Right atrium auricular region (tissue), 2 donors: ENCODE results near the gene SAMD1. TPM values are rescaled to one million over a fixed set of nuclear protein-coding genes. Genes with fewer than 3 reads are reported as not detected.

Experiments
- DNase-seq: peaks from one replicate; pipeline ENCODE4 v3.0.0-alpha.2; 2019; ENCODE audit warnings: low spot score
- H3K27ac ChIP-seq, 2 donors: fragments of 200-600 bp; sonication (generic); 1 replicate in 1 of 2; 2 replicates in 1 of 2; pipeline ENCODE4 v1.5.1; 2016 to 2019
- H3K27me3 ChIP-seq, 2 donors: fragments of 200-600 bp; sonication (generic); one replicate each; pipeline versions ENCODE4 v1.5.1 to v1.6.0; 2017 to 2019
- H3K36me3 ChIP-seq: fragments of 200-600 bp; sonication (generic); one replicate; pipeline ENCODE4 v1.5.1; 2016
- H3K4me1 ChIP-seq, 2 donors: fragments of 200-600 bp; sonication (generic); one replicate each; pipeline versions ENCODE4 v1.5.1 to v1.6.0; 2017 to 2019
- H3K4me3 ChIP-seq, 2 donors: fragments of 200-600 bp; sonication (generic); 1 replicate in 1 of 2; 2 replicates in 1 of 2; pipeline ENCODE4 v1.5.1; 2017 to 2019; ENCODE audit warnings: mild to moderate bottlenecking in 1 of 2, moderate library complexity in 1 of 2
- H3K9me3 ChIP-seq, 2 donors: fragments of 200-600 bp; sonication (generic); one replicate each; pipeline ENCODE4 v1.5.1; 2019
- total RNA-seq, 2 donors: library from RNA; depleted of rRNA; stranded (reverse); fragments of >200 nt; gene quantifications; one replicate each; pipeline ENCODE4 v1.1.0, GENCODE V29; 2016
- TF ChIP-seq, protein P1 (sequence below), 2 donors: fragments of 200-600 bp; sonication (generic); IDR thresholded peaks; one replicate each; pipeline ENCODE4 v1.5.1; 2019; ENCODE audit warnings: antibody characterized with exemption in 2 of 2

Gene SAMD1
- total RNA-seq, 2 donors from 2014 or later: 20.2 to 38.2 TPM

- H3K4me3 ChIP-seq: no peak overlapping the region
- no peaks in the 10 kb centered on the region for H3K27me3 ChIP-seq
- peaks cover 0 to 15% of the 10 kb centered on the region in 2 donors for H3K4me1 ChIP-seq
- H3K27ac ChIP-seq: no peak overlapping the region
- TF ChIP-seq, protein P1, sequence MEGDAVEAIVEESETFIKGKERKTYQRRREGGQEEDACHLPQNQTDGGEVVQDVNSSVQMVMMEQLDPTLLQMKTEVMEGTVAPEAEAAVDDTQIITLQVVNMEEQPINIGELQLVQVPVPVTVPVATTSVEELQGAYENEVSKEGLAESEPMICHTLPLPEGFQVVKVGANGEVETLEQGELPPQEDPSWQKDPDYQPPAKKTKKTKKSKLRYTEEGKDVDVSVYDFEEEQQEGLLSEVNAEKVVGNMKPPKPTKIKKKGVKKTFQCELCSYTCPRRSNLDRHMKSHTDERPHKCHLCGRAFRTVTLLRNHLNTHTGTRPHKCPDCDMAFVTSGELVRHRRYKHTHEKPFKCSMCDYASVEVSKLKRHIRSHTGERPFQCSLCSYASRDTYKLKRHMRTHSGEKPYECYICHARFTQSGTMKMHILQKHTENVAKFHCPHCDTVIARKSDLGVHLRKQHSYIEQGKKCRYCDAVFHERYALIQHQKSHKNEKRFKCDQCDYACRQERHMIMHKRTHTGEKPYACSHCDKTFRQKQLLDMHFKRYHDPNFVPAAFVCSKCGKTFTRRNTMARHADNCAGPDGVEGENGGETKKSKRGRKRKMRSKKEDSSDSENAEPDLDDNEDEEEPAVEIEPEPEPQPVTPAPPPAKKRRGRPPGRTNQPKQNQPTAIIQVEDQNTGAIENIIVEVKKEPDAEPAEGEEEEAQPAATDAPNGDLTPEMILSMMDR (IDR thresholded peaks at IDR 0.05): no peak
- no peaks in the 10 kb centered on the region for H3K9me3 ChIP-seq
- H3K36me3 ChIP-seq: no peaks in the 10 kb centered on the region
- no peak for DNase-seq
Measured at GRCh38 chr19:14061081-14061749, 29.3 kb downstream of the SAMD1 start.

- H3K4me3 ChIP-seq: no peak overlapping the region
- no peaks in the 10 kb centered on the region for H3K9me3 ChIP-seq
- H3K36me3 ChIP-seq: no peaks in the 10 kb centered on the region
- H3K27ac ChIP-seq: no peak overlapping the region
- no peak for DNase-seq
- H3K27me3 ChIP-seq: no peaks in the 10 kb centered on the region
- peaks cover 0 to 15% of the 10 kb centered on the region in 2 donors for H3K4me1 ChIP-seq
- TF ChIP-seq, protein P1 (IDR thresholded peaks at IDR 0.05): no peak
Measured at GRCh38 chr19:14059652-14060155, 30.8 kb downstream of the SAMD1 start.

GRCh38 chr19:14059093-14059480 is 31.5 kb downstream of the SAMD1 start:
- DNase-seq: no peak
- Histone ChIP-seq H3K9me3 (no peaks in the 10 kb centered on the region), H3K27me3 (no peaks in the 10 kb centered on the region), H3K4me3 (no peak overlapping the region), H3K4me1 (peaks cover 0 to 15% of the 10 kb centered on the region in 2 donors), H3K27ac (no peak overlapping the region), H3K36me3 (no peaks in the 10 kb centered on the region)
- TF ChIP-seq, protein P1 (IDR thresholded peaks at IDR 0.05): peak; percentile 48 to 71

GRCh38 chr19:14058182-14059092 is 32.1 kb downstream of the SAMD1 start:
- H3K9me3 ChIP-seq: no peaks in the 10 kb centered on the region
- H3K27ac ChIP-seq: no peak overlapping the region
- no peak for DNase-seq
- peaks cover 0 to 15% of the 10 kb centered on the region in 2 donors for H3K4me1 ChIP-seq
- TF ChIP-seq, protein P1 (IDR thresholded peaks at IDR 0.05): no peak
- H3K4me3 ChIP-seq: no peak overlapping the region
- no peaks in the 10 kb centered on the region for H3K36me3 ChIP-seq
- no peaks in the 10 kb centered on the region for H3K27me3 ChIP-seq

- Histone ChIP-seq H3K36me3 (no peaks in the 10 kb centered on the region), H3K4me1 (peaks cover 0 to 15% of the 10 kb centered on the region in 2 donors), H3K27ac (no peak overlapping the region), H3K4me3 (peak overlapping the region; percentile 20 to 49), H3K9me3 (no peaks in the 10 kb centered on the region), H3K27me3 (no peaks in the 10 kb centered on the region)
- TF ChIP-seq, protein P1 (IDR thresholded peaks at IDR 0.05): no peak
- DNase-seq: no peak
Measured at GRCh38 chr19:14056741-14057356, 33.7 kb downstream of the SAMD1 start.
